Measurements from ENCODE around the gene AIM2.

Gene AIM2

DNA sequence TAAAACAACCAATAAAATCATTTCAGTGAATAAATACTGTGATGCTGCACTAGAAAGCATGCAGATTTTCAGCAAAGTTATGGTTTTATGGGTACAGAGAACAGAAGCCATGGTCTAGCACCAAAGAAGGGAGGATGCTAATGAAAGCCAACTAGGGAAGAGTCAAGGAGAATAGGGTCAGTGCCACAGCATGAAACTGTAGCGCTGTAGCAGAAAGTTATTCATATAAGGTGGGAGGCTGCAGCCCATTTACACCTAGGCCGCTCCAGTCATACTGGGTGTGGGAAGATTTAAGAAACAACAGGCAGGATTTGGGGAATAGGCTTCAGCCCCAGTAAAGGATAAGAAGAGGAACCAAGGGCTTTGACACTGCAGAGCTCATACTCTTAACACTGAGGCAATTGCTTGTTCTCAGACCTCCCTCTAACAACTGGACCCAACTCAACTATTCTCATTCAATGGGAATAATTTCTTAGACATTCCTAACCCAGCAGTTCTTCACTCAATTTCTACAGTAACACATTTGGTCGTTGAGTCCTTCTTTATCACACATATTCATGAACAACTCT is 62.5 kb downstream of the AIM2 start:
- no peak for DNase-seq

DNA sequence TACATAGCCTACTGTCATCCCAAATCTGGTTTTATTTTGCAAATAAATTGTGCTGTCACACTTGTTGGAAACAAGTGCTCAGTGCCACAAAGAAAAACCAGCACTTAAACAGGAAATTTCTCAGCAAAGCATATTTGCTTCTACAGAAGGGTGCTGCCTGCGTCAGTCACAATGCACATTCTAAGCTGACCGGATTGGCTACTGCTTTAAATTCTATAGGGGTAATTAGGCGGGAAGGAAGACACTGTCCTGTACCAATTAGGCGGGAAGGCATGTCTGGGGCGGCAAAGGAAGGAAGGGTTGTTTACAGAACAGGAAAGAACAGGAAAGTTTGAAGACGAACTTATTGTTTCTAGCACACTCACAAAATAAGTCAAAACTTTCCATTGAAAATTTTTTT is 64.1 kb downstream of the AIM2 start:
- DNase-seq: no peak

Measured in stimulated activated CD4-positive, alpha-beta T cell treated with anti-CD3 and anti-CD28 coated beads, Interleukin-12 subunit alpha, Interleukin-12 subunit beta, amount 100 ng/mL, for 4 hours (primary cell).